ENCODE measurements around the gene PRDM5.
"Not testable (repeated sequence)": the region's sequence is repeated elsewhere in the genome, so short reads cannot be mapped to it uniquely, and the experiment has no call there.

The PRDM5 gene

DNA sequence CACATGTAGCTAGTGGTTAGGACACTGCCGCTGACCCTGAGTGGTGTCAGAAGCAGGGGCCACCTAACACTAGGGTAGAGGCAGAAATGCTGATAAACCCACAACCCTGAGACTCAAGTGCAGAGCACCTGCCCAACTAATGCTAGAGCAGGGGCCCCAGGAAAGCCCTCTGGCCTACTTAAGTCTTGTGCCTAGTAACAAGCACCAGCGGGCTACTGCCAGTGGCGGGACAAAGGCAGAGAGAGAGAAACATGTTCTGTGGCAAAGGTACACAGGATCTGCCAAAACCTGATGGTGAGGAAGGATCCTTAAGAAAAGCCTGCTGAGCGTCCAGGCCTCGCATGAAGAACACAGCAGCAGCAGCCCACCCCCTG lies 172.4 kb downstream of the PRDM5 start:
- H3K4me3 ChIP-seq (ENCODE audit: low read depth, low read length): no peak overlapping the region
- TF ChIP-seq, protein P1, sequence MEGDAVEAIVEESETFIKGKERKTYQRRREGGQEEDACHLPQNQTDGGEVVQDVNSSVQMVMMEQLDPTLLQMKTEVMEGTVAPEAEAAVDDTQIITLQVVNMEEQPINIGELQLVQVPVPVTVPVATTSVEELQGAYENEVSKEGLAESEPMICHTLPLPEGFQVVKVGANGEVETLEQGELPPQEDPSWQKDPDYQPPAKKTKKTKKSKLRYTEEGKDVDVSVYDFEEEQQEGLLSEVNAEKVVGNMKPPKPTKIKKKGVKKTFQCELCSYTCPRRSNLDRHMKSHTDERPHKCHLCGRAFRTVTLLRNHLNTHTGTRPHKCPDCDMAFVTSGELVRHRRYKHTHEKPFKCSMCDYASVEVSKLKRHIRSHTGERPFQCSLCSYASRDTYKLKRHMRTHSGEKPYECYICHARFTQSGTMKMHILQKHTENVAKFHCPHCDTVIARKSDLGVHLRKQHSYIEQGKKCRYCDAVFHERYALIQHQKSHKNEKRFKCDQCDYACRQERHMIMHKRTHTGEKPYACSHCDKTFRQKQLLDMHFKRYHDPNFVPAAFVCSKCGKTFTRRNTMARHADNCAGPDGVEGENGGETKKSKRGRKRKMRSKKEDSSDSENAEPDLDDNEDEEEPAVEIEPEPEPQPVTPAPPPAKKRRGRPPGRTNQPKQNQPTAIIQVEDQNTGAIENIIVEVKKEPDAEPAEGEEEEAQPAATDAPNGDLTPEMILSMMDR (IDR thresholded peaks at IDR 0.05; ENCODE audit: low read depth, low read length): no peak

DNA sequence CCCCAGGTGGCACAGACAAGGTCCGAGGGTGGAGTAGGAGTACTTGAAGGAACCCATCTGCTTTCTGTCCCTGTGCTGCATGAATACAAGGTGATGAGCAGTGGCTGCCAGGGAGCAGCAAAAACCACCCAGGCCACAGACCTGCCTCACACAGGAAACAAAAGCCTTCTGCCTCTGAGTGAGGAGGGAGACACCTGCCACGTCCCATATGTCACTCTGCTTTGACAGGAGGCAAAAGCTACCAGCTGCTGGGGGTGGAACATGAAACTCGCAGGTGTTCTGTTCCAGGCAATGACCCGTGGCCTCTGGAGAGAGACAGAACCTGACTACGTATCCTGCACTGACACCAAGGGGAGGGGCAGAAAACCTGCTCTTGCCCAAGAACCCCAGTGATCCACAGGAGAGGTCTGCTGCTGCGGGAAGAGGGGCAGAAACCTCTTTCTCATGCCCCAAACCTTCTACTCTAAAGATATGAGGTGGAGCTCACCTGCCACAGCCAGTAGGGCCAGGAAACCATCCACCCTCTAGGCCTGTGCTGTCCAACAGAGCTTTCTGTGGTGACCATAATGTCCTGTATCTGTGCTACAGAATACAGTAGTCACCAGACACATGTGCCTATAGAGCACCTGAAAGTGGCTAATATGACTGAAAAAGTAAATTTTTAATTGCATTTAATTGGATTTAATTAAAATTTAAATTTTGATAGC lies 172.9 kb downstream of the PRDM5 start:
- H3K4me3 ChIP-seq (ENCODE audit: low read depth, low read length): no peak overlapping the region
- TF ChIP-seq, protein P1 (IDR thresholded peaks at IDR 0.05; ENCODE audit: low read depth, low read length): no peak

DNA sequence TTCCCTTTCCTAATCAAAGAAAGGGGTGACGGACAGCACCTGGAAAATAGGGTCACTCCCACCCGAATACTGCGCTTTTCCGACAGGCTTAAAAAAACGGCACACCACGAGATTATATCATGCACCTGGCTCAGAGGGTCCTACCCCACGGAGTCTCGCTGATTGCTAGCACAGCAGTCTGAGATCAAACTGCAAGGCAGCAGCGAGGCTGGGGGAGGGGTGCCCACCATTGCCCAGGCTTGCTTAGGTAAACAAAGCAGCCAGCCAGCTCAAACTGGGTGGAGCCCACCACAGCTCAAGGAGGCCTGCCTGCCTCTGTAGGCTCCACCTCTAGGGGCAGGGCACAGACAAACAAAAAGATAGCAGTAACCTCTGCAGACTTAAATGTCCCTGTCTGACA lies 180.9 kb downstream of the PRDM5 start:
- not testable (repeated sequence) for H3K4me3 ChIP-seq (ENCODE audit: low read depth, low read length)

DNA sequence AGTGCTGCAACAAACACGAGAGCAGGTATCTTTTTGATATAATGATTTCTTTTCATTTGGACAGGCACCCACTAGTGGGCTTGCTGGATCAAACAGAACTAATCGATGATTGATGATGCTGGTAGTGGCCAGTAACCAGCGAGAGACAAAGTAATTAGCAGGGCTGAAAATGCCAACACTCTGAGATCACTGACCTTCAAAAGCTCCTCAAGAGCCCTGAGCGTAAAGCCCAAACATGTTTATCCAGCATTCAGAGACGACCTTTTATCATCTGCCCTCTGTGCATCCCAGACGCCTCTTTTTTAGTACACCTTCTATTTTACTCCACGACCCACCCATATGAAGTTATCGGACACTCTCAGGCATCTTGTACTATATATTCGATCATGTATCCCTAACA lies 186.2 kb downstream of the PRDM5 start:
- TF ChIP-seq, protein P1 (IDR thresholded peaks at IDR 0.05; ENCODE audit: low read depth, low read length): no peak
- H3K4me3 ChIP-seq (ENCODE audit: low read depth, low read length): no peak overlapping the region

DNA sequence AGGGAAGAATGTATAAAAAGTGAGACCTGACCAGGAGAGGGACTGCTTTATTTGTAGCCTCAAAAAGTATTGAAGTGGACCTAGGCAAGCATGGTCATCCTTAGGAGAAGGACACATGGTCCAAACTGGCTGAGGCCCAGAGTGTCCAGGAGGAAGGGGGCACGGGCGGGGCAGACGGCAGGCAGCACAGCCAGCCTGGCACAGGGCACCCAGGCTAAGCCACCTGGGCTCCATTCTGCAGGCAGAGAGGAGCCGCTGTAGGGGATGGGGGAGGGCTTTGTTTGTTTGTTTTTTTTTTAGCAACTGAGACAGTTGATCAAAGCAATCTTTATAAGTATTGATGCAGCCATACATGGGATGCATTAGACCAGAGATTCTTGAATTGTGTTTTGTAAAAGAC lies 188.6 kb downstream of the PRDM5 start:
- TF ChIP-seq, protein P1 (IDR thresholded peaks at IDR 0.05; ENCODE audit: low read depth, low read length): no peak
- H3K4me3 ChIP-seq (ENCODE audit: low read depth, low read length): no peak overlapping the region

DNA sequence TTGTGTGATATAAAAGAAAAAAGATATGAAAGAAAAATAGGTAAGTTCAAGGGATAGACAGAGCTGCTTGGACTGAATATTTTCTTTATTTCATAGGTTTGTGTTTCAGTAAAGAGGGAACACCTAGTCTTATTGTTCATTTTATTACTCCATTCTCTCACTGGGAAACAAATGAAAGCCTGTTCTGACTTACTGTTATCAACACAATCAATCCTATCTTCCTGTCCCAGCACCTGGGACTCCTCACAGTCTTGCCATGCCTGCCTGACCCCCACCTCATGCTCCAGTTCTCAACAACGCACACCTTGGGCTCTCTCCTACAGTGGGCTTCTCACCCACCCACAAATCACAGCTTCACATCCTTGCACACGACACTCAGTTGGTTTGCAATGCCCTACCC lies 189.5 kb downstream of the PRDM5 start:
- no peak overlapping the region for H3K4me3 ChIP-seq (ENCODE audit: low read depth, low read length)
- TF ChIP-seq, protein P1 (IDR thresholded peaks at IDR 0.05; ENCODE audit: low read depth, low read length): no peak

DNA sequence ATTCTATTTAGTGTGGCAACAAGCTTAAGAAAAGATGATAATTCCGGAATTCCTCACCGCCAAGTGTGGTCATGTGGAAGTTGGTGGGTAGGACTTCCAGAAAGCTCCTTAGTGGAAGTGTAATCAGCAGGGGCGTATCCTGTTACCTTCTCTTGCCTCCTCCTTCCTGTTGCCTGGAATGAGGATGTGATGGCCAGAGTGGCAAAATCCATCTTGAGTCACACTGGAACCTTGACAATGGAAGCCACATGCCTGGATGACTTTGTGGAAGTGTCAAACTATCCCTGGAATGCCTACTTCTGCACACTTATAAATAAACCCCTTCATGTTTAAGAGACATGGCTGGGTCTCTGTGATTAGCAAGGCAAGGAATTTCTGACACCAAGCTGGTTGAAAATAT lies 191.0 kb downstream of the PRDM5 start:
- TF ChIP-seq, protein P1 (IDR thresholded peaks at IDR 0.05; ENCODE audit: low read depth, low read length): no peak
- H3K4me3 ChIP-seq (ENCODE audit: low read depth, low read length): no peak overlapping the region

DNA sequence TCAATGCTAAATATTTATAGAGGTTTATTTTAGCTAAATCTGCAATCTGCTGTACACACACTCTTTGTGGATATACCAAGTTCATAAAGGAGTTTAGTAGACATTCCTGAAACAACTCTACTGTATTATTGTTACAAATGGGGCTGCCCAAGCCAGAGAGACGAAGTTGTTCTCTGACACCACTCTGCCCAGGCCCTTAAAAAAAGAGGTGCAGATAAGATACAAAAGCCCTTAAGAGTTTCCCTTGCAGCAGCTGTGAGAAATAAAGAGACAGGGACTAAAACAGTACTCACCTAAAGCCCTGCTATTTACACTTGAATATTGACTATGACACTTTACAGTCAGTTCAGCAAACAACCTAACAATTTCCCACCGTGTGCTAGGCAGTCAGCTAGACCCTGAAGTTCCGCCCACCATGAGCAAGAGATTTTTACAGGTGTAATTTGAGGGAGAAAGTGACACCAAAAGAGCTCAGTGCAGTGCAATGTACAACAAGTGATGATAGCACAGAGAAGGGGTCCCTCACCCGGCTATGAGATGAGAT lies 191.7 kb downstream of the PRDM5 start:
- TF ChIP-seq, protein P1 (IDR thresholded peaks at IDR 0.05; ENCODE audit: low read depth, low read length): no peak
- H3K4me3 ChIP-seq (ENCODE audit: low read depth, low read length): no peak overlapping the region
